RPMI7951 (cell line): ENCODE results near the gene ATP4B. TPM values are rescaled to one million over a fixed set of nuclear protein-coding genes. Genes with fewer than 3 reads are reported as not detected.

Experiments
- DNase-seq: peaks from one replicate; pipeline ENCODE4 v3.0.0-alpha.2; 2012; ENCODE audit warnings: low read depth
- total RNA-seq: library from RNA; depleted of rRNA; stranded (reverse); fragments of >200 nt; shearing (Covaris generic); gene quantifications from 2 replicates; pipeline ENCODE4 v1.2.3, GENCODE V29; 2014; rRNA removed

Gene ATP4B
- total RNA-seq, result not detected in 2 replicates

GRCh38 chr13:113657851-113658741 is at the start of gene ATP4B:
ATP4B (minus strand) TSS chr13:113658198; CDS start chr13:113658144, 54 bp downstream.
- no peak for DNase-seq

DNA sequence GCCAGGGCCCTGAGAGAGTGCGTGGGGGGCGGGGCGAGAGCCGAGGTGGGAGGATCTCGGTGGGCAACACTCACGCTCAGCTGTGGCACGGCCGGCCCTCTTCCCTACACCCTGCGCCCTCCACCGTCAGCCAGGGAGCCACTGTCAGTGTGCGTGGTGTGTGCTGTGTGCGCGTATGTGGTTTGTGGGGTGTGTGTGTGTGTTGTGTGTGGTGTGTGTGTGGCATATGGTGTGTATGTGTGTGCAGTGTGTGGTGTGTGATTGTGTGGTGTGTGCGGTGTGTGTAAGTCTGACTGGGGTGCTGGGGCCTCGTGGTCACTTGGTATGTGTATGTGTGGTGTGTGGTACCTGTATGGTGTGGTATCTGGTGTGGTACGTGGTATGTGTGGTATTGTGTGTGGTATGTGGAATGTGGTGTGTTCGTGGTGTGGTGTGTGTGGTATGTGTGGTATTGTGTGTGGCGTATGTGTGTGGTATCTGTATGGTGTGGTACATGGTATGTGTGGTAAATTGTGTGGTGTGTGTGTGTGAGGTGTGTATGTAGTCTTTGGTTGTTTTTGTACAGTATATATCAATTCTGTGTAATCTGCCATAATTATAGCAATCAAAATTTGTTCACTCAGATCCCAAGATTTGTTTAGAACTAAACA is 14.1 kb upstream of the ATP4B start:
- DNase-seq, result no peak

DNA sequence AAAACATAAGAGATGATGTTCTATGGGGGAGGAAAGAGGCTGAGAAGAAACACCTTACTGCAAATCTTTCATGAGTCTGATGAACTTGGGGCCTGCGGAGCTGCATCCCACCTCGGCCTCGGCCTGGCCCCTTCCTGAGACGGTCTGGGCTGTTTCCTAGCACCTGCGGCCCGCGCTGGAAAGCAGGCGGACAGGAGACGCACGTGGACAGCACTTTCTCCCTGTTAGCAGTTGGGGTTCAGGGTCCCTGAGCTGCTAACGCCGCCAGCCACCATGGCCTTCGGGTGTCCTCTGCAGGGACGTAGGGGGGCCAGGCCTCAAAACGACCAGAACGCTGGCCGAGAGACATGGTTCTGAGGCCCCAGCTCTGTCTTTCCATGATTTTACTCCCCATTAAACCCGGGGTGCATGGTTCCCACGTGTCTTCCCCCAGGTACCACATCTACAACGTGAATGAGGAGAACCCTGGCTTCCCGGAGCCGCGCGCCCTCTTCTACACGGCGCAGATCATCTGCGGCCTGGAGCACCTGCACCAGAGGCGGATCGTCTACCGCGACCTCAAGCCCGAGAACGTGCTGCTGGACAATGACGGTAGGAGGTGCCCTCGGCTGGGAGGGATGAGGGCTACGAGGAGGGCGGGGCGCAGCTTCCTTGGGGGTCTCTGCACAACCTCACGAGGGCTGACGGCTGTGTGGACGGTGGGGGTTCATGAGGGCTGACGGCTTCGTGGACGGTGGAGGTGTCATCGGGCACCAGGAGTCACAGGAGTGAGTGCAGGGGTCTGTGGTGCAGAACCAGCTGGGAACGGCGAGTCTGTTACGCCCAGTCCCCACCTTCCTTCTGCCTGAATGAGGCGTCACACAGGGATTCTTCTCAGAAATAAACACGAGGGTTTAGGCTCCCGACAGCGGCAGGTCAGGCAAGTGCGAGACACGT is 13.3 kb upstream of the ATP4B start:
- no peak for DNase-seq

- DNase-seq, result no peak
Measured at GRCh38 chr13:113670541-113670940, 12.5 kb upstream of the ATP4B start.

GRCh38 chr13:113669755-113670341 is 11.8 kb upstream of the ATP4B start:
- DNase-seq, result no peak

- DNase-seq, result no peak
Measured at GRCh38 chr13:113669231-113669754, 11.3 kb upstream of the ATP4B start.

- no peak for DNase-seq
Measured at GRCh38 chr13:113668491-113668971, 10.5 kb upstream of the ATP4B start.

- no peak for DNase-seq
Measured at GRCh38 chr13:113667771-113668490, 9.9 kb upstream of the ATP4B start.

DNA sequence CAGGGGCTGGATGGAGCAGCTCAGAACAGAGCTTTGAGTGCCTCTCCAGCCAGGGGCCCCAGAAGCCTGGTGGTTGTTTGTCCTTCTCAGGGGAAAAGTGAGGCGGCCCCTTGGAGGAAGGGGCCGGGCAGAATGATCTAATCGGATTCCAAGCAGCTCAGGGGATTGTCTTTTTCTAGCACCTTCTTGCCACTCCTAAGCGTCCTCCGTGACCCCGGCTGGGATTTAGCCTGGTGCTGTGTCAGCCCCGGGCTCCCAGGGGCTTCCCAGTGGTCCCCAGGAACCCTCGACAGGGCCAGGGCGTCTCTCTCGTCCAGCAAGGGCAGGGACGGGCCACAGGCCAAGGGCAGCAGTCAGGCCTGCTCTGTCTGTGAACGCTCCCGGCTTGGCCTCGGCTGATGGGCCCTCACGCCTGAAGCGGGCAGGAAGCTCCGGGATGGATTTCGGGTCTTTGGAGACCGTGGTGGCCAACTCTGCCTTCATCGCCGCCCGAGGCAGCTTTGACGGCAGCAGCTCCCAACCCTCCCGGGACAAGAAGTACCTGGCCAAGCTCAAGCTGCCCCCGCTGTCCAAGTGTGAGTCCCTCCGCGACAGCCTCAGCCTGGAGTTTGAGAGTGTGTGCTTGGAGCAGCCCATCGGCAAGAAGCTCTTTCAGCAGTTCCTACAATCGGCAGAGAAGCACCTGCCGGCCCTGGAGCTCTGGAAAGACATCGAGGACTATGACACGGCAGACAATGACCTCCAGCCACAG is 9.1 kb upstream of the ATP4B start, which contains the start of gene GRK1:
Gene GRK1 (plus strand): TSS at position 269 of the 751 bp plus-strand sequence. CDS start 168 bp downstream, at position 437.
- no peak for DNase-seq

DNA sequence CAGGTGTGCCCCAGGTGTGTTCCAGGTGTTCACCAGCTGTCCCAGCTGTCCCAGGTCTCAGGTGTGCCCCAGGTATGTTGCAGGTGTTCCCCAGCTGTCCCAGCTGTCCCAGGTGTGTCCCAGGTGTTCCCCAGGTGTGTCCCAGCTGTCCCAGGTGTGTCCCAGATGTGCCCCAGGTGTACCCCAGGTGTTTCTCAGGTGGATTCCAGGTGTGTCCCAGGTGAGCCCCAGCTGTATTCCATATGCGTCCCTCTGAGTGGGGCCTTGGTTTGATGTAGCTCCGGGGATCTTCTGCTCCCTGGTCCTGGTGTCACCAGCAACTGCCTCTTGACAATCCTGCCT is 8.3 kb upstream of the ATP4B start:
- no peak for DNase-seq

GRCh38 chr13:113665597-113666328 is 7.8 kb upstream of the ATP4B start:
- DNase-seq, result no peak

- no peak for DNase-seq
Measured at GRCh38 chr13:113664751-113665596, 7.0 kb upstream of the ATP4B start.

GRCh38 chr13:113663934-113664333 is 5.9 kb upstream of the ATP4B start:
- DNase-seq, result no peak

DNA sequence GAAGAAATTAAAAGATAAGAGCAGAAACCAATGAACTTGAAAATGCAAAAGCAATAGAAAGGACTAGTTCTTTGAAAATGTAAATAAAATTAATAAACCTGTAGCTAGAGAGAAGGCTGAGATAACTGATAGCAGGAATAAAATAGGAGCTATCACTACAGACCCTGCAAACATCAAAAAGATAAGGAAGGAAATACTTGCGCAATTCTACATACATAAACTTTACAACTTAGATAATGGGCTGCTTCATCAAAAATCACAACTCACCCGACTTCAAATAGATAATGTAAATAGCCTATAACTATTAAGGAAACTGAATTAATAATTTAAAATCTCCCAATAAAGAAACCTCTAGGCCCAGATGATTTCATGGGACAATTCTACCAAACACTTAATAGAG is 3.5 kb upstream of the ATP4B start:
- no peak for DNase-seq

DNA sequence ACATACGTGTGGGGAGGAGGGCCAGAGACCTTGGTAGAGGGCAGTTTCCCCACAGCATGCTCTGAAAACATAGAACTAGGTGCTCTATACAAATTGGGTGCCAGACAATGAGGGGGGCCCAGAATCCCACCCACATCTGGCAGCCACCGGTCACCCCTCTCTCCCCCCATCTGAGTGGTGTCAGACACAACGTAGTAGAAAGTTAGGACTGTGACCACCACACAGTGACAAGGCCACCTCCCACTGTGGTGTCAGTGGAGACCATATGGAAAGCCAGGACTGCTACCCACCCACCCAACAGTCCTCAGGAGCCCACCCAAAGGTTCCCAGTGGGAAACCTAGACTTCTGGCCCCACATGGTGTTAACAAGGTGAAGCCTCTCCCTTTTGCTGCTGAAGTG is 2.1 kb upstream of the ATP4B start:
- DNase-seq, result no peak

DNA sequence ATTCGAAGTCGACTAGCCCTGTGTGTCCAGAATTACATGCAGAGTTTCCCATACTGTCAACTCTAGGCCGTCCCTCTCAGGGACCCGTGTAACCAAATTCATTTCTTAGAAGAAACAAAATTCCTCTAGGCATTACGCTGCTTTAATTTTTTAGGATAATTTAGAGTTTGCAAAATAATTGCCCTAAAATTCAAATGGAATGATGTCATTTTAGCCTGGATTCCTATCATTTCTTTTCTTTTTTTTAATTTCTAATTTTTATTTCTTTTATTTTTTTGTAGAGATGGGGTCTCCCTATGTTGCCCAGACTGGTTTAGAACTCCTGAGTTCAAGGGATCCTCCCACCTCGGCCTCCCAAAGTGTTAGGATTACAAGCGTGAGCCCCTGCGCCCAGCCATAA is 1.3 kb upstream of the ATP4B start:
- DNase-seq, result no peak

DNA sequence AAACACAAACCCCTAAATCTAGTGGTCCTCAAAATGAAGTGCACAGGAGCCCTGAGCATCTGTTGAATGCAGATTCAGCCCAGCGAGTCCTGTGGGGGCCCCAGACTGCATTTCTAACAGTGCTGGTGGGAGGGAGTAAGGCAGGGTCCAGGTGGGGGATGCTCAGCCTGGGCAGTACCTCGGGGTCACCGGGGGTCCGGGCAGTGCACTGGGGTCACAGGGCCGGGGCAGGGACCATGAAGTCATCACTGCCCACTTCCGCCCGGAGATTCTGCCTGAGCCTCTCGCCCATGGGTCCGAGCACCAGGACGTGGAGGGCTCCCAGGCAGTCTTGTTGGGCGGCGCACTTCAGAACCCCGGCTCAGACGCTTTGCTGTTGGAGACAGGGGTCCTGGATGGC is 838 bp upstream of the ATP4B start:
- no peak for DNase-seq
